Duodenal mucosa (tissue), 2 donors: ENCODE data around the gene RIPOR2.

Experiments
- H3K27ac ChIP-seq: one replicate; pipeline ENCODE4 v1.7.0; 2013; ENCODE audit warnings: low read depth, low read length
- H3K27me3 ChIP-seq, 2 donors: one replicate each; pipeline ENCODE4 v1.7.0; 2013; ENCODE audit warnings: low read length in 2 of 2, control low read depth in 1 of 2; ENCODE audit not compliant: insufficient read depth in 2 of 2, control insufficient read depth in 1 of 2
- H3K36me3 ChIP-seq, 2 donors: one replicate each; pipeline ENCODE4 v1.7.0; 2013; ENCODE audit warnings: low read length in 2 of 2, control low read depth in 1 of 2; ENCODE audit not compliant: insufficient read depth in 2 of 2, control insufficient read depth in 1 of 2
- H3K4me1 ChIP-seq, 2 donors: one replicate each; pipeline ENCODE4 v1.7.0; 2013; ENCODE audit warnings: low read length in 2 of 2, control low read depth in 1 of 2; ENCODE audit not compliant: insufficient read depth in 2 of 2, control insufficient read depth in 1 of 2
- H3K4me3 ChIP-seq, 2 donors: one replicate each; pipeline ENCODE4 v1.7.0; 2013; ENCODE audit warnings: low read length in 2 of 2, low read depth in 1 of 2
- H3K9ac ChIP-seq, 2 donors: one replicate each; pipeline ENCODE4 v1.7.0; 2013; ENCODE audit warnings: low read length in 2 of 2, low read depth in 1 of 2
- H3K9me3 ChIP-seq, 2 donors: one replicate each; pipeline ENCODE4 v1.7.0; 2013; ENCODE audit warnings: low read length in 2 of 2, control low read depth in 1 of 2; ENCODE audit not compliant: control insufficient read depth in 1 of 2

Gene RIPOR2

GRCh38 chr6:24822696-24823095 lies 113.1 kb downstream of the RIPOR2 start:
- Histone ChIP-seq H3K9ac (no peak overlapping the region), H3K4me1 (no peaks in the 10 kb centered on the region), H3K27me3 (no peaks in the 10 kb centered on the region), H3K36me3 (no peaks in the 10 kb centered on the region), H3K27ac (no peak overlapping the region), H3K9me3 (no peaks in the 10 kb centered on the region), H3K4me3 (no peak overlapping the region)

- Histone ChIP-seq H3K36me3 (no peaks in the 10 kb centered on the region), H3K27me3 (no peaks in the 10 kb centered on the region), H3K4me1 (no peaks in the 10 kb centered on the region), H3K9ac (no peak overlapping the region), H3K4me3 (no peak overlapping the region), H3K9me3 (no peaks in the 10 kb centered on the region), H3K27ac (no peak overlapping the region)
Observed at GRCh38 chr6:24821860-24822444, 113.8 kb downstream of the RIPOR2 start.

- Histone ChIP-seq H3K27ac (no peak overlapping the region), H3K27me3 (no peaks in the 10 kb centered on the region), H3K36me3 (no peaks in the 10 kb centered on the region), H3K9me3 (no peaks in the 10 kb centered on the region), H3K9ac (no peak overlapping the region), H3K4me3 (no peak overlapping the region), H3K4me1 (no peaks in the 10 kb centered on the region)
Observed at GRCh38 chr6:24818346-24818745, 117.4 kb downstream of the RIPOR2 start.

DNA sequence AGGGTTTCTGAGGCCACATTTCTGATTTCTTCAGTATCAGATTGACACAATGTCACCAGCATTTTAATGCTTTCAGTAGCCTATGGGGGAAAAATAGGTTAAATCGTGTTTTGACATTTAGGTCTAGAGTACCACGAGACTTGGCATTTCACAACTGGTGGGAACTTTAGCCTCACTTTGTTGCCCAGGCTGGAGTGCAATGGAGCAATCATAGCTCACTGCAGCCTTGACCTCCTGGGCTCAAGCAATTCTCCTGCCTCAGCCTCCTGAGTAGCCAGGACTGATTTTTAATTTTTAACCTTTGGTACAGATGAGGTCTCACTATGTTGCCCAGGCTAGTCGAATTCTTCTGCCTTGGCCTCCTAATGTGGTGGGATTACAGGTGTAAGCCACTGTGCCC lies 126.0 kb downstream of the RIPOR2 start:
- H3K4me3 ChIP-seq = no peak overlapping the region
- no peaks in the 10 kb centered on the region for H3K36me3 ChIP-seq
- no peaks in the 10 kb centered on the region for H3K4me1 ChIP-seq
- H3K27me3 ChIP-seq = no peaks in the 10 kb centered on the region
- no peak overlapping the region for H3K27ac ChIP-seq
- H3K9me3 ChIP-seq = no peaks in the 10 kb centered on the region
- H3K9ac ChIP-seq = no peak overlapping the region

- H3K4me3 ChIP-seq = no peak overlapping the region
- H3K9ac ChIP-seq = no peak overlapping the region
- no peaks in the 10 kb centered on the region for H3K27me3 ChIP-seq
- H3K4me1 ChIP-seq = no peaks in the 10 kb centered on the region
- no peaks in the 10 kb centered on the region for H3K36me3 ChIP-seq
- H3K27ac ChIP-seq = no peak overlapping the region
- H3K9me3 ChIP-seq = no peaks in the 10 kb centered on the region
Observed at GRCh38 chr6:24807584-24807983, 128.2 kb downstream of the RIPOR2 start.

GRCh38 chr6:24802271-24803059 lies 133.3 kb downstream of the RIPOR2 start:
- H3K9ac ChIP-seq = no peak overlapping the region
- no peak overlapping the region for H3K27ac ChIP-seq
- no peaks in the 10 kb centered on the region for H3K36me3 ChIP-seq
- H3K9me3 ChIP-seq = no peaks in the 10 kb centered on the region
- no peak overlapping the region for H3K4me3 ChIP-seq
- no peaks in the 10 kb centered on the region for H3K27me3 ChIP-seq
- H3K4me1 ChIP-seq = no peaks in the 10 kb centered on the region

DNA sequence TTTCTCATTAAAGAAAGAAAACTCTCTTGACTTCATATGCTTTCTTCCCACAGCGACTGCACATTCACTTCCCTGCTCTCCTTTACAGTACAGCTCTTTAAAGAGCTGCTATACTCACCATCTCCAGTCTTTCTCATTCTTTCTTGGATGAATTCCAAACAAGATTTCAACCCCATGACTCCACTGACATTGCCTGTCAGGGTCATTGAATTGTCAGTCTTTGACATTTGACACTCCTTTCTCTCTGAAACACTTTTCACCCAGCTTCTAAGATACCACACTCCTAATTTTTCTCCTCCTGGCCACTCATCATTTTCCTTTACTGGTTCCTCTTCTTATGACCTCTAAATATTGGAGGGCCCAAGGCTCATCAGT lies 136.2 kb downstream of the RIPOR2 start:
- H3K27me3 ChIP-seq = no peaks in the 10 kb centered on the region
- H3K9me3 ChIP-seq = no peaks in the 10 kb centered on the region
- H3K4me1 ChIP-seq = no peaks in the 10 kb centered on the region
- no peaks in the 10 kb centered on the region for H3K36me3 ChIP-seq
- H3K9ac ChIP-seq = no peak overlapping the region
- H3K27ac ChIP-seq = no peak overlapping the region
- H3K4me3 ChIP-seq = no peak overlapping the region

GRCh38 chr6:24798740-24799540 lies 136.8 kb downstream of the RIPOR2 start, which contains the start of gene ARMH2:
ARMH2 (minus strand) TSS chr6:24798917; CDS start chr6:24798857, 60 bp downstream.
- Histone ChIP-seq H3K36me3 (no peaks in the 10 kb centered on the region), H3K4me3 (no peak within 1 kb of the TSS), H3K4me1 (no peaks in the 10 kb centered on the region), H3K27ac (no peak within 1 kb of the TSS), H3K9me3 (no peaks in the 10 kb centered on the region), H3K9ac (no peak within 1 kb of the TSS), H3K27me3 (no peaks in the 10 kb centered on the region)

DNA sequence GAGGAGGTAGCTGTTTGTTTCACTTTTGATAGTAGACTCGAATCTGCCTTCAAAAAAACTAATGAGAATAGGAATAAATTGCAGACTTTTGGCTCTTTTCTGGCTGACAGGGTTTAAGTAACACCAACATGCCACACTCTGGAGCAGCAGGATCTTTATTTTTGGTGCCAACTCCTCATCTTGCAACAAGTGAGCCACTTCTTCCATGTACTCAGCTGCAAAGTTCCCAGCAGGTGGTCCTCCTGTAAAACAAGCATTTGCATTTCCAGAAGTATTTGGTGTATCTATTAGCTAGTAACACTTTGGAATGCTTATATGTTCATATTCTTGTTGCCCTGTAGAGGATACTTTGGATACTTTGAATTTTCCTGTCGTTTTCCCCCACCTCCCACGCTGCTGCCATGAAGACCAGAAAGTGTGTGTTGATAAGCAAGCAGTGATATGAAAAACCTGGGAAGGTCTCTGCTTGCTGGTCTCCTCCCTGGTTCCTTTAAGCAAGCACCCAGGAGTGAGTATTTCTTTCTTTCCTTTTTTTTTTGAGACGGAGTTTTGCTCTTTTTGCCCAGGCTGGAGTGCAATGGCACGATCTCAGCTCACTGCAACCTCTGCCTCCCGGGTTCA lies 138.1 kb downstream of the RIPOR2 start:
- no peak overlapping the region for H3K9ac ChIP-seq
- no peaks in the 10 kb centered on the region for H3K27me3 ChIP-seq
- H3K4me1 ChIP-seq = no peaks in the 10 kb centered on the region
- no peak overlapping the region for H3K4me3 ChIP-seq
- no peaks in the 10 kb centered on the region for H3K36me3 ChIP-seq
- no peaks in the 10 kb centered on the region for H3K9me3 ChIP-seq
- H3K27ac ChIP-seq = no peak overlapping the region
